K562 (cell line): ENCODE measurements around the gene FIZ1. TPM values are rescaled to one million over a fixed set of nuclear protein-coding genes. Genes with fewer than 3 reads are reported as not detected.

Experiments
- AFF4 ChIP-seq: sonication (generic); formaldehyde crosslinking; IDR thresholded peaks from 2 replicates; pipeline ENCODE4 v1.8.0; 2023; ENCODE audit warnings: mild to moderate bottlenecking, missing genetic modification reagents
- CXXC5 ChIP-seq: fragments of 250-450 bp; sonication (Bioruptor Pico); IDR thresholded peaks from 2 replicates; pipeline ENCODE4 v1.8.0; 2022; ENCODE audit warnings: inconsistent platforms, mild to moderate bottlenecking, moderate library complexity
- DMBX1 ChIP-seq: fragments of 250-450 bp; sonication (Bioruptor Pico); IDR thresholded peaks from 2 replicates; pipeline ENCODE4 v1.8.0; 2022; ENCODE audit warnings: inconsistent platforms, mild to moderate bottlenecking, moderate library complexity, borderline replicate concordance
- DPF2 ChIP-seq: fragments of 450-650 bp; IDR thresholded peaks from 2 replicates; pipeline ENCODE4 v1.6.1; 2016
- EP300 ChIP-seq: IDR thresholded peaks from 2 replicates; pipeline ENCODE4 v1.6.1; 2012; ENCODE audit warnings: low read length, improper control_type of control experiment
- FOXA3 ChIP-seq, 2 experiments: fragments of 450-650 bp in 1 of 2; sonication (generic) in 1 of 2; formaldehyde crosslinking; IDR thresholded peaks in 1 of 2; conservative IDR thresholded peaks in 1 of 2; 2 replicates each; pipeline versions ENCODE4 v1.4.0 to v1.8.0; 2020 to 2022; ENCODE audit warnings: mild to moderate bottlenecking in 2 of 2, missing genetic modification reagents in 1 of 2
- HDAC1 ChIP-seq, 2 experiments: fragments of 450-650 bp; IDR thresholded peaks; 2 replicates each; pipeline ENCODE4 v1.6.1; 2016 to 2017; ENCODE audit warnings: inconsistent platforms in 1 of 2, mild to moderate bottlenecking in 1 of 2, moderate library complexity in 1 of 2
- HNRNPLL ChIP-seq: fragments of 200-400 bp; formaldehyde crosslinking; IDR thresholded peaks from 2 replicates; pipeline ENCODE4 v1.6.1; 2017; ENCODE audit warnings: low read length, low read depth, mild to moderate bottlenecking; ENCODE audit not compliant: poor library complexity, severe bottlenecking
- IRF9 ChIP-seq: fragments of 450-650 bp; IDR thresholded peaks from 2 replicates; pipeline ENCODE4 v1.6.1; 2016; ENCODE audit warnings: missing biosample characterization, missing genetic modification characterization
- NEUROD1 ChIP-seq: fragments of 150-350 bp; IDR thresholded peaks from 2 replicates; pipeline ENCODE4 v1.6.1; 2014; ENCODE audit warnings: borderline replicate concordance, low read length, low read depth; ENCODE audit not compliant: partially characterized antibody
- NONO ChIP-seq, 2 experiments: fragments of 200-400 bp in 1 of 2; fragments of 450-650 bp in 1 of 2; formaldehyde crosslinking in 1 of 2; IDR thresholded peaks; 2 replicates each; pipeline ENCODE4 v1.6.1; 2017; ENCODE audit warnings: low read depth in 2 of 2, mild to moderate bottlenecking in 2 of 2, moderate library complexity in 2 of 2, low read length in 1 of 2
- PHF8 ChIP-seq: fragments of 200-600 bp; sonication (generic); IDR thresholded peaks from 2 replicates; pipeline ENCODE4 v1.6.1; 2012; ENCODE audit warnings: mixed run types, mild to moderate bottlenecking, inconsistent platforms, low read length, moderate library complexity, borderline replicate concordance
- PRMT5 ChIP-seq: sonication (generic); formaldehyde crosslinking; IDR thresholded peaks from 2 replicates; pipeline ENCODE4 v1.5.0; 2020; ENCODE audit warnings: missing genetic modification reagents
- SMARCA4 ChIP-seq: fragments of 450-650 bp; IDR thresholded peaks from 2 replicates; pipeline ENCODE4 v1.6.1; 2016
- SMARCC2 ChIP-seq: fragments of 450-650 bp; IDR thresholded peaks from 2 replicates; pipeline ENCODE4 v1.6.1; 2017; ENCODE audit warnings: antibody characterized with exemption, moderate library complexity, mild to moderate bottlenecking, low read depth
- SNIP1 ChIP-seq: fragments of 450-650 bp; IDR thresholded peaks from 2 replicates; pipeline ENCODE4 v1.7.1; 2017; ENCODE audit warnings: low read depth, mild to moderate bottlenecking
- TCF7L2 ChIP-seq: fragments of 150-350 bp; IDR thresholded peaks from 2 replicates; pipeline ENCODE4 v1.6.1; 2016; ENCODE audit warnings: low read depth, mild to moderate bottlenecking, low read length, moderate library complexity
- TOE1 ChIP-seq, 2 experiments: fragments of 450-650 bp in 1 of 2; sonication (generic) in 1 of 2; formaldehyde crosslinking in 1 of 2; IDR thresholded peaks; 2 replicates each; pipeline versions ENCODE4 v1.7.1 to v1.8.0; 2016 to 2022; ENCODE audit warnings: borderline replicate concordance in 2 of 2, mild to moderate bottlenecking in 2 of 2, antibody characterized with exemption in 1 of 2, inconsistent platforms in 1 of 2, low read depth in 1 of 2, missing genetic modification reagents in 1 of 2, moderate library complexity in 1 of 2
- WHSC1 ChIP-seq: IDR thresholded peaks from one replicate; pipeline ENCODE4 v1.6.1; 2012; ENCODE audit warnings: low read length, control low read depth, inconsistent platforms
- polyA plus RNA-seq, 8 experiments: library from polyadenylated mRNA; depleted of rRNA in 4 of 8; stranded (reverse) in 5 of 8; unstranded in 3 of 8; fragments of >200 nt; fragmentation: Nextera tagmentation in 2 of 8; fragmentation: Illumina TruSeq in 1 of 8; extraction: Ambion mirVana in 2 of 8; extraction: Trizol in 1 of 8; gene quantifications; 2 replicates each; pipeline versions ENCODE4 v1.2.1 to v1.2.3, GENCODE V29; 2011 to 2014; ENCODE audit warnings: inconsistent platforms in 1 of 8, missing spikeins in 1 of 8
- total RNA-seq, 7 experiments: library from RNA; depleted of rRNA in 6 of 7; stranded (reverse); fragments of >200 nt in 6 of 7; fragmentation: Illumina TruSeq in 2 of 7; extraction: Trizol in 2 of 7; gene quantifications; 2 replicates each; pipeline versions ENCODE4 v1.2.1 to v1.2.3, GENCODE V29; 2011 to 2021; ENCODE audit warnings: low replicate concordance in 1 of 7
- TF ChIP-seq, protein P1 (sequence below): fragments of 450-650 bp; formaldehyde crosslinking; IDR thresholded peaks from 2 replicates; pipeline ENCODE4 v1.4.0; 2022; ENCODE audit warnings: missing genetic modification characterization

FIZ1 gene
- total and polyA plus RNA-seq, 9 of the 15 experiments (the other 6 are each of a cell fraction or from before 2014, with no cell fraction given) = 0.79 to 17.5 (median 5.5) TPM

GRCh38 chr19:55544776-55545439, 54.4 kb downstream of the FIZ1 start (continued):
- TF ChIP-seq NEUROD1 (peak; percentile 70), EP300 (peak; percentile 64; the same call in 1 of the 2 replicates), HNRNPLL (no peak), TCF7L2 (no peak), SMARCA4 (peak; percentile 92), TOE1 (IDR thresholded peaks at IDR 0.05; ENCODE audit: borderline replicate concordance) (0 out of 2 replicates have a peak, but pooled peaks have one; percentile 10), TOE1 (CRISPR knock-in tag; IDR thresholded peaks at IDR 0.05; ENCODE audit: borderline replicate concordance, low read depth) (no peak), DMBX1 (CRISPR knock-in tag) (peak; percentile 24; the same call in 1 of the 2 replicates), DPF2 (peak; percentile 95), SMARCC2 (peak; percentile 72; the same call in 1 of the 2 replicates), HDAC1 (IDR thresholded peaks at IDR 0.05) (0 out of 4 replicates have a peak, but pooled peaks of 1 of the 2 experiments have one; percentile 32), CXXC5 (CRISPR knock-in tag) (0 out of 2 replicates have a peak, but pooled peaks have one; percentile 27), IRF9 (tag) (peak; percentile 26; the same call in 1 of the 2 replicates), WHSC1 (no peak), PRMT5 (no peak), FOXA3 (CRISPR knock-in tag; conservative IDR thresholded peaks at IDR 0.05 in 1 of 2, IDR thresholded peaks at IDR 0.05 in 1 of 2) (0 out of 4 replicates have a peak, but pooled peaks of 1 of the 2 experiments have one; percentile 25), AFF4 (CRISPR knock-in tag) (0 out of 2 replicates have a peak, but pooled peaks have one; percentile 51), SNIP1 (no peak), PHF8 (peak; percentile 27; the same call in 1 of the 2 replicates), NONO (IDR thresholded peaks at IDR 0.05; ENCODE audit: low read depth in 2 of 2, low read length in 1 of 2) (no peak)
- TF ChIP-seq, protein P1, sequence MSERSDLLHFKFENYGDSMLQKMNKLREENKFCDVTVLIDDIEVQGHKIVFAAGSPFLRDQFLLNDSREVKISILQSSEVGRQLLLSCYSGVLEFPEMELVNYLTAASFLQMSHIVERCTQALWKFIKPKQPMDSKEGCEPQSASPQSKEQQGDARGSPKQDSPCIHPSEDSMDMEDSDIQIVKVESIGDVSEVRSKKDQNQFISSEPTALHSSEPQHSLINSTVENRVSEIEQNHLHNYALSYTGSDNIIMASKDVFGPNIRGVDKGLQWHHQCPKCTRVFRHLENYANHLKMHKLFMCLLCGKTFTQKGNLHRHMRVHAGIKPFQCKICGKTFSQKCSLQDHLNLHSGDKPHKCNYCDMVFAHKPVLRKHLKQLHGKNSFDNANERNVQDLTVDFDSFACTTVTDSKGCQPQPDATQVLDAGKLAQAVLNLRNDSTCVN (CRISPR knock-in tag) = no peak
